Ovary (tissue), 9 donors: ENCODE measurements around the gene PLD6. TPM values are rescaled to one million over a fixed set of nuclear protein-coding genes. Genes with fewer than 3 reads are reported as not detected.

Source experiments
- DNase-seq, 5 donors: peaks; one replicate each; pipeline ENCODE4 v3.0.0-alpha.2; 2019 to 2020
- H3K27ac ChIP-seq, 2 donors: fragments of 200-600 bp; one replicate each; pipeline versions ENCODE4 v1.5.1 to v1.8.0; 2019 to 2022
- H3K27me3 ChIP-seq: fragments of 200-600 bp; one replicate; pipeline ENCODE4 v1.8.0; 2022
- H3K36me3 ChIP-seq: fragments of 200-600 bp; sonication (generic); one replicate; pipeline ENCODE4 v1.5.1; 2019
- H3K4me1 ChIP-seq: one replicate; pipeline ENCODE4 v1.8.1; 2013; ENCODE audit warnings: mild to moderate bottlenecking, moderate library complexity; ENCODE audit not compliant: insufficient read depth
- H3K4me3 ChIP-seq: fragments of 200-600 bp; sonication (generic); one replicate; pipeline ENCODE4 v1.5.1; 2017
- H3K9me3 ChIP-seq, 2 donors: fragments of 200-600 bp in 1 of 2; sonication (generic) in 1 of 2; one replicate each; pipeline versions ENCODE4 v1.5.1 to v1.8.1; 2013 to 2019; ENCODE audit warnings: mild to moderate bottlenecking in 1 of 2, moderate library complexity in 1 of 2
- CTCF ChIP-seq, 3 donors: fragments of 450-650 bp in 2 of 3; fragments of 200-600 bp in 1 of 3; IDR thresholded peaks; one replicate each; pipeline versions ENCODE4 v1.5.1 to v1.8.0; 2016 to 2022; ENCODE audit warnings: antibody characterized with exemption in 3 of 3, mild to moderate bottlenecking in 1 of 3
- EP300 ChIP-seq: sonication (generic); formaldehyde crosslinking; IDR thresholded peaks from one replicate; pipeline ENCODE4 v1.6.1; 2017; ENCODE audit warnings: antibody characterized with exemption
- POLR2A ChIP-seq: fragments of 450-650 bp; IDR thresholded peaks from one replicate; pipeline ENCODE4 v1.6.1; 2017; ENCODE audit warnings: antibody characterized with exemption, mild to moderate bottlenecking, moderate library complexity
- WGBS, 3 donors: extraction: QIAGEN DNeasy Blood & Tissue Kit in 1 of 3; methylation state at CpG; one replicate each; pipeline versions ENCODE4 v1.1.5 to v1.1.7; 2013 to 2017; 5-methylcytosine and 5-hydroxymethylcytosine counted together
- intact Hi-C, 4 donors: fragments of 100-400 bp; cut with DNase I; formaldehyde crosslinking; loops; one replicate each; pipeline versions ENCODE4 v1.11.0 to v1.15.1; 2022 to 2023
- polyA plus RNA-seq, 2 donors: library from polyadenylated mRNA; stranded (reverse); fragments of 200-250 nt in 1 of 2; fragments of 350-450 nt in 1 of 2; fragmentation: Illumina TruSeq in 1 of 2; extraction: RNeasy Lipid Tissue Mini Kit (QIAGEN cat#74804) in 1 of 2; gene quantifications; one replicate each; pipeline ENCODE4 v1.2.3, GENCODE V29; 2013 to 2014
- total RNA-seq, 7 donors: library from RNA; depleted of rRNA in 2 of 7; stranded (reverse); fragments of >200 nt in 2 of 7; fragmentation: NEBNext Ultra II Directional in 3 of 7; extraction: Animal tissue kit (Norgen Biotek cat#: 25700) in 3 of 7; gene quantifications; one replicate each; pipeline versions ENCODE4 v1.1.0 to v1.2.4, GENCODE V29; 2016 to 2023
- donor health status: DM: no; HTN: no; CAD: no; lungs with moderate emphysema.
- donor health status: DM: no; HTN: no; CAD: no.
- donor health status: Bipolar disorder and iron deficiency.
- donor health status: DM: yes; HTN: yes; CAD: no.
- donor health status: DM: no; HTN: no; CAD: no.
- donor health status: DM: yes; HTN: yes; CAD: no.

Gene PLD6
- total and polyA plus RNA-seq, 9 donors: 2.7 to 12.8 (median 7.3) TPM

DNA sequence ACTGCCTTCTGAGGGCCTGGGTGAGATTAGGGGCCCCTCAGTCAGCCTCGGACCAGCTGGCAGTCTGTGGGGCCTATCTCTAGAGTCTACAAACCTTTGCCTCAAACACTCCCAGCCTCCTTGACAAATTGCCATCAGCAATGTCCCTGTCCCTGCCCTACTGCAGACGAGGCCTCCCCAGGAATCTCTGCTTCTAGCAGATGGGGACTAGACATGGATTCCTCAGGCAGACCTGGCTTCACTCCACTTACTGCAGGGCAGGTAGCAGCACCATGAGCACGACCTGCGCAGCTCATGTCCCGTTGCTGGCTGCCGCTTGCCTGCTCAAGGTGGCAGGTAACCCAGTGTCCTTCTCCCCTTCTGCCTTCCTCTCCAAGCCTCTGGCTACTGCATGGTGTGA, 49.1 kb downstream of the PLD6 start:
- H3K36me3 ChIP-seq: no peaks in the 10 kb centered on the region
- no peaks in the 10 kb centered on the region for H3K4me1 ChIP-seq
- no peaks in the 10 kb centered on the region for H3K27me3 ChIP-seq
- WGBS, 3 donors: 82 to 89% (median 88%) methylated on average over 6 of the region's 6 CpGs
- no peak overlapping the region for H3K27ac ChIP-seq
- no peak for DNase-seq
- no peak overlapping the region for H3K4me3 ChIP-seq
- intact Hi-C loops: no loop called here
- no peak for TF ChIP-seq POLR2A
- TF ChIP-seq CTCF (IDR thresholded peaks at IDR 0.05): no peak
- TF ChIP-seq EP300: no peak
- no peaks in the 10 kb centered on the region for H3K9me3 ChIP-seq

DNA sequence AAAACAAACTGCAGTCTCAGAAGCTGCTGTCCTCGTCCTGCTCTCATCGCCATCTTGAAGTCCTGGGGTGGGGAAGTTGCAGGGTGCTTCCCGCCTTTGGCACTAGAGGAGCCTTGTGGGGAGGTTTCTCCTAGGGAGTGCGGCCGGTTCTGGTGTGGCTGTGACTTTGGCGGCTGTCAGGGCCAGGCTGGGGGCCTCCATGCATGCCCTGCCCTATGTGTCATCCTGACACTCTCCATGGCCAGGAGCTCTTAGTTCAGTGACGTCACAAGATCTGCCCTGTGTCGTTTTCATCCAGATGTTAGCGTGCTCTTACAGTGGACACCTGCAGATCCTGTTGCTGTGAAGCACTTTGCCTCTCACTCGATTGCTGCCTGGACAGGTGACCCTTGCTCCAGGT, 49.6 kb downstream of the PLD6 start:
- TF ChIP-seq EP300: no peak
- no peak for TF ChIP-seq POLR2A
- TF ChIP-seq CTCF (IDR thresholded peaks at IDR 0.05): no peak
- H3K27ac ChIP-seq: no peak overlapping the region
- H3K9me3 ChIP-seq: no peaks in the 10 kb centered on the region
- H3K36me3 ChIP-seq: no peaks in the 10 kb centered on the region
- DNase-seq: no peak
- intact Hi-C loops: no loop called here
- H3K4me1 ChIP-seq: no peaks in the 10 kb centered on the region
- no peaks in the 10 kb centered on the region for H3K27me3 ChIP-seq
- no peak overlapping the region for H3K4me3 ChIP-seq
- 63 to 80% (median 76%) methylated on average over 10 of the region's 10 CpGs for WGBS, 3 donors

- Histone ChIP-seq H3K4me3 (no peak overlapping the region), H3K36me3 (no peaks in the 10 kb centered on the region), H3K27ac (no peak overlapping the region), H3K4me1 (no peaks in the 10 kb centered on the region), H3K9me3 (no peaks in the 10 kb centered on the region), H3K27me3 (no peaks in the 10 kb centered on the region)
- TF ChIP-seq POLR2A (no peak), EP300 (no peak), CTCF (IDR thresholded peaks at IDR 0.05) (no peak)
- DNase-seq: no peak
- intact Hi-C loops: no loop called here
- WGBS, 3 donors: 63 to 70% (median 65%) methylated on average over 4 of the region's 4 CpGs
These were observed 50.0 kb downstream of the PLD6 start for GRCh38 chr17:17156107-17156506.

DNA sequence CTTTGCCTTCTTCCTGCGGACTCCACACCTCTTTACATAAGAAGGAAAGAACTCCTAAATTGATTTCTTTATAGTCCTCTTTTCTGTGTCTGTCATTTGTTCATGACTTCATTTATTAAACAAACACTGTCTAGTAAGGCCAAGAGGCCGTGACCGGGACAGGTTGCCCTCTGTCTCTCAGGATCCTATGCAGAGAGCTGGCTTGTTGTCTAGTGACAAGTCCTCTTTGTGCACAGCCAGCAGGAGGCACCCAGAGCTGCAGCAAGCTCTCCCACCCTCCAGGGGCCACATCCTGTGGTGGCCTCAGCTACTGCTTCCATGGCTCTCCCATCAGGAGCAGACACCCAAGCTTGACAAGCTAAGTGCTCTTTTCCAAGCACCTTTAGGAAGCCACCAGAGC, 50.6 kb downstream of the PLD6 start:
- Histone ChIP-seq H3K4me3 (no peak overlapping the region), H3K4me1 (no peaks in the 10 kb centered on the region), H3K27me3 (no peaks in the 10 kb centered on the region), H3K9me3 (no peaks in the 10 kb centered on the region), H3K27ac (no peak overlapping the region), H3K36me3 (no peaks in the 10 kb centered on the region)
- no peak for TF ChIP-seq CTCF (IDR thresholded peaks at IDR 0.05)
- TF ChIP-seq EP300: no peak
- 90 to 97% (median 94%) methylated on average over 3 of the region's 3 CpGs for WGBS, 3 donors
- DNase-seq: no peak
- intact Hi-C loops: no loop called here

DNA sequence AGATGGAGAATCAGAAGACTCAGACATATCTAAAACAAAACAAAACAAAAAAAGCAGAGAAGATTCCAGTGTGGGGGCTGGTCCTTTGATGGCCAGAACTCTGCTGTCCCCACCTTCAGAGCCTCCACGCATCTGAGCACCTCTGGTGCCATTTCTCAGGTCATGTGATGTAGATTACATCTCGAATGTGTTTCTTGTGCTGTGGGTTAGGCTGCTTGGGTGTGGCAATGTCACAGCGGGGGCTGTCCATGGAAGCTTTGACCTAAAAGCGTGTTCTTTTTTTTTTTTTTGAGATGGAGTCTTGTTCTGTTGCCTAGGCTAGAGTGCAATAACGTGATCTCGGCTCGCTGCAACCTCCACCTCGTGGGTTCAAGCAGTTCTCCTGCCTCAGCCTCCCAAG, 51.2 kb downstream of the PLD6 start:
- Histone ChIP-seq H3K4me1 (no peaks in the 10 kb centered on the region), H3K4me3 (no peak overlapping the region), H3K27ac (no peak overlapping the region), H3K36me3 (no peaks in the 10 kb centered on the region), H3K27me3 (no peaks in the 10 kb centered on the region), H3K9me3 (no peaks in the 10 kb centered on the region)
- WGBS, 3 donors: 77 to 84% (median 77%) methylated on average over 8 of the region's 8 CpGs
- intact Hi-C loops: no loop called here
- no peak for DNase-seq
- no peak for TF ChIP-seq EP300
- TF ChIP-seq POLR2A: no peak
- no peak for TF ChIP-seq CTCF (IDR thresholded peaks at IDR 0.05)
